HG03354 (cell line): Measurements from ENCODE around the gene GALNT8.

Experiments used
- ATAC-seq: cut with Tn5 transposase; IDR thresholded peaks from one replicate; pipeline ENCODE4 v1.9.1; 2021; ENCODE audit warnings: mild to moderate bottlenecking; ENCODE audit not compliant: unreplicated experiment, poor library complexity, severe bottlenecking

GALNT8 gene

DNA sequence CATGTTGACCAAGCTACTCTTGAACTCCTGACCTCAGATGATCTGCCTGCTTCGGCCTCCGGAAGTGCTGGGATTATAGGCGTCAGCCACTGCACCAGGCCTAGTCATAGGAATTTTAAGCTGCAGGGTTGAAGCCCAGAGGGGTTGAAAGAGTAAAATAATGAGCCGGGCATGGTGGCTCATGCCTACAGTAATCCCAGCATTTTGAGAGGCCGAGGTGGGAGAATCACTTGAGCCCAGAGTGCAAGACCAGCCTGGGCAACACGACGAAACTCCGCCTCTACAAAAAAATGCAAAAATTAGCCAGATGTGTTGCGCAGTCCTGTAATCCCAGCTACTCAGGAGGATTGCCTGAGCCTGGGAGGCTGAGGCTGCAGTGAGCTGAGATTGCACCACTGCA lies 69.6 kb downstream of the GALNT8 start:
- ATAC-seq, result no peak

DNA sequence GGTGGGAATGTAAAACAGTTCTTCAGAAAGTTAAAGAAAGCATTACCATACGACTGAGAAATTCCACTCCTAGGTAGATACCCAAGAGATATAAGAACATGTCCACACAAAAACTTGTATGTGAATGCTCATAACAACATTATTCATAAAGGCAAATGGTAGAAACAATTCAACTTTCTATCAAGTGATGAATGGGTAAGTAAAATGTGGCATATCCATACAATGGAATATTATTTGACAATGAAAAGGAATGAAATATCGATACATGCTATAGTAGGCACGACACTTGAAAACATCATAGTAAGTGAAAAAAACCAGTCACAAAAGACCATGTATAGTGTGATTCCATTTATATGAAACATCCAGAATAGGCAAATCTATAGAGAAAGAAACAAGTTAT lies 71.3 kb downstream of the GALNT8 start:
- ATAC-seq, result no peak

DNA sequence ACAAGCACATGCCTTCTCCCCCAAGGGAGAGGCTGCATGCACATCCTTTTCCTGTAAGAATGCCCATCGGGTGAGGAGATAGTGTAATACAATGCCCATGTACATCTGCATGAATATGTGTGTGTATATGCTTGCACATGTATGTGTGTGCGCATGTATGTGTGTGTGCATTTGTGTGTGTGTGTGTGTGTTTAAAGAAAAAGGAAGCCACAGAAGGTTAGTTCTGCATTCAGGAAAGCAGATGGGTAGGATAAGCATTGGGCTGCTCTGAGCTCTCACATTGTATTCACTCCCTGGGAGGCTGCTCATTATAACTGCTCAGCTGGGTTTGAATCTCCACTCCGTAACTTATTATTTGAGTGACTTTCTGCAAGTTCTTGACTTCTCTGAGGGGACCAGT lies 74.3 kb downstream of the GALNT8 start:
- ATAC-seq, result no peak

DNA sequence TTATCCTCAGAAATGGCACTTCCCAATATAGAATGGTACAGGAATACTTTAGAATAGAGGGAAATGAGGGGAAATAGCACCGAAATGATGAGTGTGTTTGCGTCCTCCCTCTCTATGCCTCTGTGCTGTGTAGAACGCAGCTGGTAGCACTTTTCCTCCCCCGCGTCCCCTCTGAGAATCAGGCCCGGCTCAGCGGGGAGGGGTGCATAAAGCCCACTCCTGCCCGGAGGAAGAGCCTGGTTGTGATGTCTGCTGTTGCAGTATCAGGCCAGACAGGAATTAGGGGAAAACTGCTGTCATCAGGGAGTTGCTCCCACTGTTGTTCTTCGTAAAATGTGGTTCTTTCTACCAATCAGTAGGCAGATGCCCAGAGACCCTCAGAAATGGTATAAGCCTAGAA lies 76.0 kb downstream of the GALNT8 start:
- no peak for ATAC-seq

DNA sequence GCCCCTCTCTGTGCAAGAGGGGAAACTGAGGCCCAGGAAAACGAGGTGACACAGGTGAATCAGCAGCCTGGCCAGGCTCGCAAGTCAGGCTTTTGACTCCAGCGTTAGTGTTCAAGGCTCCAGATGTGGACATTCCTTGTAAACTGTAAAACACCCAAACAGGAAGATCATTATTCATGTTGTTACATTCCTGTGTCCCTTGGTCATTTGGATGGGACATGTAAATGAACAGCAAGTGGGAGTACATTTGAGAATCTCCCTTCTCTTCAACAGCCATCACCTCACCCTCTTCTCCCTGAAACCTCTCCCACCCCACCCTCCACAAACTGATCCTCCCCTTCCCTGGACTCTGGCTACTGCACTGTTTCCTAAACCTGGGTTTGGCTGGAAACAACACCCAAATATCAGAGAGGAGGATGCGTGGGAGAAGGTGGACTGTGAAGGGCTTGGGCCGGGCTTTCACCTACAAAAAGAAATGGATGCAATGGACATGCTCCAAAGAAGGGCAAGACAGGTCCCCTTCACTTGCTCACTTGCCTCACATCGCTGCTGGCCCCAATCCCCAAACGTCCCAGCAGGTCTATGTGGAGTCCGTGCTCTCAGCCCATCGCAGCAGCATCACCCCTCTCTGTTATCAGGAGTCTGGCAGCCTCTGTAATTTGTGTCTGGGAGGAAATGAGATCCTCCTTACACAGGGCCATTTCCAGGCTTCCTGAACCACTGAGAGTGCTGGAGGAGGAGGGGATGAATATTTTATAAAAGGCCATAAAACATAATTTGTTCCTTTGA lies 76.7 kb downstream of the GALNT8 start:
- ATAC-seq, result no peak

DNA sequence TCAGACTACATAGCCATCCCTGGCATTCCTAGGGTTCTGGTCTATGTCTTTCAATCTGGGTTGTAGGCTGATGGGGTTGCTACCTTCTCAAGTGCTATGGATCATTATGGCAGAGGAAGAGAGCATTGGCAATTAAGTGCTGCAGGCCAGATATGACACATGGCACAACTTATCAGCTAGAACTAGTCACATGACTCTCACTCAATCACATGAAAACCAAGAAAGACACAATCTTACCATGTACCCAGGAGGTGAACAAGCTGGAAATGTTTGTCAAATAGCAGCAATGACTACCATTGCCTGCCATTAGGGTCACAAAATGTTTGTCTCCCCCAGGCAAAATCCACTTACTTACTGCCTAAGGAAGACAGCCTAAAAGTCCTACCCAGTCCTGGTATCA lies 80.4 kb downstream of the GALNT8 start:
- no peak for ATAC-seq

DNA sequence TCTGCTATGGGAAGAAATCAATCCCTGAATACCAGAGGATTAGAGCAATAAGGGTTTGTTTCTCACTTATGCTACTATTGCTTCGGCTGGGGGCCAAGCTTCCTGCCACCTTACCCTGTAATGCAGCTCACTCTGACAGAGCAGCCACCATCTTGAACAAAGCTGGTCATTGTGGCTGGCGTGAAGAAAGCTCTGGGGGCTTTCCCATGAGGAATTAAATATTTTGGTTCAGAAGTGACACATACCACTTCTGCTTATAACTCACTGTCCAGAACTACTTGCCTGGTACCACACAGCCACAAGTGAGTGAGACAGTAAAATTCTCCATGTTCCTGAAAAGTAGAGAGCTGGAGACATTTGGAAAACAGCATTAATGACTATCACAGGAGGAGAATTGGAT lies 82.6 kb downstream of the GALNT8 start:
- ATAC-seq, result no peak

DNA sequence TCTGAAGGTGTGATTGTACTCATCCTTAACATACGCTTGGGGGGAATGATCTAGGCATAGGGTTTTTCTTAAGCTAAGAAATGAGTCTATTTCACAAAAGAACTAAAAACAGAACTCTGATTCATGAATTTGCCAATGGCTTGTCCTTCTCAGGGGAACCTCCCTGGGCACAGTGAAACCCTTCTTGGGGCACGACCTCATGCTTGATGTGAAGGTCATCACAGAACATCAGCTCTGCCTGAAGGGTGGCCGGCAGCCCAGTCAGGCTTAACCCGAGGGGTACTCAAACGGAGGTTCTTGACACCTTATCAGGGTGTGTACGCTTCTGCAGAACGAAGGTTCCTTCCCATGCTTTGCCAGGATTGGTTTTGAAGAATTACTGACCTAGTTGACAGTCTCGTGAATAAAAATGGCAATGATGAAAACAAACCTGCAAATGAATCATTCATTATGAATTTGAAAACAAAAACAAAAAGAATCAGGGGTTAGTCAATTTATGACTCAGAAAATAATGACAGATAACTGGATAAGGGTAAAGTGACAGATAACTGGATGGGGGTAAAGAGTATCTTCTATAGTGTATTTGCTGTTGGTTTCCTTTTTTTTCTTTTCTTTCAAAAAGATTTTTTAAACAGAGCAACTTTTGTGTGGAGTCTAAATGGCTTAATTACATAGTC lies 86.4 kb downstream of the GALNT8 start:
- no peak for ATAC-seq

DNA sequence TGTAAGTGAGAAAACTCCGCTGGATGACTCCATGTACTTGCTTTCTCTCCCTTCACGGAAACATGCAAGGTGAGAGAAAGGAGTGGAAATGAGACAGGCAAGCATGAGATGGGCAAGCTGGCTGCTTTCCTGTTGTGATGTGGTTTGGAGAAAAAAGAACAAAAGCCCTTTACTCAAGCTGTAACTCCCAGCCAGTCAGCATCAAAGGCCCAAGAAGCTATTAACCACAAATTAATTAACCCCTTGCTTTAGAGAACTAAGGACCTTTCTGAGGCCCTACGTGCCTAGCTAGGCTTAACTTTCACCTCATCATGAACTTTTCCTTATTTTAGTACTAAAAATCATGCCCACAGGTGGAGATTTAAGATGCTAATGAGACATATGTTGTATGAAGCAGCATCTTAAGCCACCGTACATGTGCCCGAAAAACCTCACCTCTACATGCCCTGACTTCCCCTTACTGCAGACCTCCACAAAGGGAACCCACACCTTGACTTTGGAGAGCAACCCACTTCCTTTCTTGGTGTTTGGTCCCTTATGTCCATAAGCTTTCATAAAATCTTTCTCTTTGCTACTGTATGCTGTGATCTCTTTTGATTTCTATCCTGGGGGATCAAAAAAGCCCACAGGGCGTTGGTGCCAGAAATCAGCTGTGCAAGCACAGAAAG lies 87.0 kb downstream of the GALNT8 start:
- no peak for ATAC-seq

DNA sequence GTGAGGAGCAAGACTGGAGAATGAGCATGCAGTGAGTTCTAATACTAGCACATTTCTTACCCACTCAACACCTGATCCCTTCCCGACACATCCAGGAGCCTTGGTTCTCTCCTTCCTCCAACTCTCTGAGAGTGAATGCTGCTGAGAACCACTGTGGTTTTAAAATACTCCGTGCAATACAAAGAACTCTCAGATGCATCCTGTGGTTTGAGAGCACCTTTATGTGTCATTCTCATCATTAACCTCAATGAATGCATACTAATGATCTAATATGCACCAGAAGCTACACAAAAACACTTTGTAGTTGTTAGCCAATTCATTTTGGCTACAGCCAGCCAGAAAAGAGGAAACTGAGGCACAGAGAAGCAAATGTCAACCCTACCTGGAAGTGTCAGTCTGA lies 87.6 kb downstream of the GALNT8 start:
- ATAC-seq, result no peak

DNA sequence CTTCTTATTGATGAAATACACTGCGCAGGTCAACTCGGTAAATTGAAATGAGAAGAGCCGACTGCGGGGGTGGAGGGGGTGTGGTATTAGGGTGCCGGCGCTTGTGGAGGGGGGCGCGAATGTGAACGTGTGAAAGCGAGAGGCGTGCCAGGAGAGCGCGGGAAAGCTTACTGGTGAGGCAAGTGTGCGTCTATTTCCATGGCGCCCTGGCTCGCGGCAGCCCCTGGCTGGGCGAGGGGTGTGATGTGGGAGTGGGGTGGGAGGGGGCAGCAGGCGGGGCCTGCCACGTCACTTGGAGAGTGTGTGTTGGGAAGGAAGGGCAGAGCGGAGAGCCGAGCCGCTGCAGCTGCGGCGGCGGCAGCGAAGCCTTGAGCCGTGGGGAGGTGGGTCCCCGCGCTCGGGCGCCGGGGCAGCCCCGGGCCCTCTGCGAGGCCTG lies 88.8 kb downstream of the GALNT8 start:
- no peak for ATAC-seq

DNA sequence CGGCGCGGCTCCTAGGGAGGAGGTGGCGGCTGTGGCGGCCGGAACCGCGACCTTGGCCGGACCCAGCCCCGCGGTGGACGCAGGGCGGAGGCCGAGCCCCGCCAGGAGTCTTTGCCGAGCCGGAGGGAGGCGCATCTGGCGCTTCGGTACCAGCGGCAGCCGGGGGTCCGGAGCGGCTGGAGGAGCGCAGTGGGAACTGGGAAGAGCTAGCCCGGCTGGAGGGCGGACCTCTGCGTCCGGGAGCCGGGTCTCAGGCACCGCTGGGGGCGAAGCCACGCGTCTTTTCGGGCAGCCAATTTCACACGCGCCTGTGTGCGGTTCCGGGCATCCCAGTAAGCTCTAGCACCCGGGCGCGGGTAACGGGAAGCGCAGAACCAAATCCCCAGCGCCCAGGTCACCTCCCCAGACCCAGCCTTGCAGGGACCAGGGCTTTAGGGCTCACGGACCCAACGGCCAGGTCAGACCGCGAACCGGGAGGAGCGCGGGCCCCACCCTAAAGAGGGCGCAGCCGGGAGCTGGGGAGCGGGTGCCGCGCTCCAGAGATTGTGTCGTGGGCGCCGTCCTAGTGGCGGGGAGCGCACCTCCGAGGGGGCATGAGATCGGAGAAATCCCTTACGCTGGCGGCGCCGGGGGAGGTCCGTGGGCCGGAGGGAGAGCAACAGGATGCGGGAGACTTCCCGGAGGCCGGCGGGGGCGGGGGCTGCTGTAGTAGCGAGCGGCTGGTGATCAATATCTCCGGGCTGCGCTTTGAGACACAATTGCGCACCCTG lies 89.4 kb downstream of the GALNT8 start:
- ATAC-seq, result no peak

DNA sequence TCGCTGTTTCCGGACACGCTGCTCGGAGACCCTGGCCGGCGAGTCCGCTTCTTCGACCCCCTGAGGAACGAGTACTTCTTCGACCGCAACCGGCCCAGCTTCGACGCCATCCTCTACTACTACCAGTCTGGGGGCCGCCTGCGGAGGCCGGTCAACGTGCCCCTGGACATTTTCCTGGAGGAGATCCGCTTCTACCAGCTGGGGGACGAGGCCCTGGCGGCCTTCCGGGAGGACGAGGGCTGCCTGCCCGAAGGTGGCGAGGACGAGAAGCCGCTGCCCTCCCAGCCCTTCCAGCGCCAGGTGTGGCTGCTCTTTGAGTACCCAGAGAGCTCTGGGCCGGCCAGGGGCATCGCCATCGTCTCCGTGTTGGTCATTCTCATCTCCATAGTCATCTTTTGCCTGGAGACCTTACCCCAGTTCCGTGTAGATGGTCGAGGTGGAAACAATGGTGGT lies 90.0 kb downstream of the GALNT8 start:
- no peak for ATAC-seq

DNA sequence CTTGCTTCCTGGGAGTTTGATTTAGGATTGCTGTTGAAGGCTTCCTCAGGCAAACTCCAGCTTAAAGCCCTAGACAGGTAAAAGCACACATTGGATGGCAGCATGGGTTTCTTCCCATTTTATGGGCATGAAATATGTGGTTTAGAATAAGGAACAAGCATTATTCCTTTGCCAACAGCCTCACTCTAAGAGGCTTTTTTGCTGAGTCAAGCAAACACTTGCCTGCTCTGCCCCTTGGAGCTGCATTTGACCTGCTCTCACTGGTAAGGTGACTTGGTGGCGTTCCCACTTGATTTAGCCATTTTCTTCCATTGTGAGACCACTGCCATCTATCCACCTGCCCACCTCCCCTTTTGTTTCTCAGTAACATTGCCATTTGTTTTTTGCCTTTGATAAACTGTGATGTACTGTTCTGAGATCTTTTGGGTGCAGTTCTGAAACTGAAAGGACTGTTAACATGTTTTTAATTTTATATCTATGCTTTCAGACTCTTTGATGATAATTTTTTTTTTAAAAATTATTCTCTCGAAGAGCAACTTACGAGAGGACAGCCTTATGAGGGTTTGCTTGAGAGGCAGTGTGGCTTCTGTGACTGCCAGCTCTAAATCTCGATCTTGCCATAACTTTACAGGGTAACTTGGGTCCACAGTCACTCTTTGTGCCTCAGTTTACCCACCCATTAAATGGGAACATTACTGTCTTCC lies 92.6 kb downstream of the GALNT8 start:
- ATAC-seq, result no peak

DNA sequence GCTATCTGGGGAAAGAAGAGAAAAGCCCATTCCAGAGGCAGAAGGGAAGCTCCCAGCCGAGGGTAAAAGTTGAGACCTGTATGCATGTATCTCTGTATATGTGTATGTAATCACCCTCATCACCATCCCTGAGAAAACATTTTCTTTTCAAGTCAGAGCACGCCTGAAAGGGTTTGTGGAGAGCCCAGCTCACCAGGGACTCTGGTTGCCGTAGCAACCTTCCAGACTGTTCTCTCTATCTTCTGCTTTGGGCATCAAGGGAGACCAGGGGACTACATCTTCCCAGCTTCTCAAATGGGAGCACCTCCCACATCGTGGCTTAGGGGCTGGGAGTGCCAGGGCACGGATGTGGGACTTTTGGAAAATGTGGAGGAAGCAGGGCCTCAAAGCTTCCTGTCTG lies 93.5 kb downstream of the GALNT8 start:
- no peak for ATAC-seq

DNA sequence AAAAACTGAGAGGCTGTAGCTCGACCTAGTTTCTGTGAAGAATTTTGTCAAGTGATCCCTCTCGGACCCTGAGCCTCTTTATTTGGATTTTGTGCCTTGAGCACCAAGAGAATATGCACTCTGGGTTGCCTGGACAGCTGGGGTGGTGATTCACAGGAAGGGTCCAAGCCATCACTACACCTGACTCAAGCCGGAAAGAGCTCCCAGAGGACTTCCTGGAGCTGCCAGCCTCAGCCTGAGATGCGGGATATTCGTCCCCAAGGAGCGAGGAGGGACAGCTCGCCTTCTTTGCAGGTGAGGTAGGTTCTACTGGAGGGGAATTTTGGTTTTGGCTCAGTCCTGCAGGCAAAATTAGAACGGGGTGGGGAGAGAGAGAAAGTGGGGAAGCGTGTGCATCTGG lies 94.3 kb downstream of the GALNT8 start:
- no peak for ATAC-seq

DNA sequence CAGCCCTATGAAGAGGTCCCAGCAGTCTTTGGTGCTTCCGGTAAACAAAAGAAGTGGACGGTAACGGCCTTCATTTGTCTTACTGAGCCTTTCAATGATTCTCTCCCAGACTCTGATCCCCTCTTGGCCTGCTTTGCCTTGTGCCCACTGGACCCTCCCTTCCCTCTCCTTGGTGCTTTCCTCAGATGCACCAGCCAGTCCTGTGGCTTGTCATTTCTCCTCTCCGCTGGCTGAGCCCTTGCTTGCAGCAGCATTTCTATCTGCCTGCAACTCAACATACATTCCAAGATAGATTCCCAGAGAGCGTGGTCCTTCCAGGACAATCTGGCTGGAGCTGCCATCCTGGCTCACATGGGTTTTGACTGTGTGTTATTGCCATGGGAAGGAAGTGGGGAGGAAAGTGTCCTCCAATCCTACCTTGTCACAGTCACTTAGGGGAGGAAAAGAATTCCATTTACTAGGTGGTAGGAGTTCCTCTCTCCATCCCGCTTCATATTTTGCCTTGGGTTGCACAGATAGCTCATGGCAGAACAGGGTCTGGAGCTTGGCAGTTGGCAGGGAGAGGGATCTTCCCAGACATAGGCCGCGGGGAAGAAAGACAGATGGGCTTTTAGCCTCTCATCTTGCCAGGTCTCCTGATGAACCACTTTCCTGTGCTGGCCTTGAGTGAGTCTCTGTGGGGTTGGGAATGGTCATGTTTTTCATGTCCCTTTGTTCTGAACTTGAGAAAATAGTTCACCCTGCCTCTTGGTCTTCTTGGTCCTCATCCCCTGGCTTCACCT lies 96.7 kb downstream of the GALNT8 start:
- no peak for ATAC-seq

DNA sequence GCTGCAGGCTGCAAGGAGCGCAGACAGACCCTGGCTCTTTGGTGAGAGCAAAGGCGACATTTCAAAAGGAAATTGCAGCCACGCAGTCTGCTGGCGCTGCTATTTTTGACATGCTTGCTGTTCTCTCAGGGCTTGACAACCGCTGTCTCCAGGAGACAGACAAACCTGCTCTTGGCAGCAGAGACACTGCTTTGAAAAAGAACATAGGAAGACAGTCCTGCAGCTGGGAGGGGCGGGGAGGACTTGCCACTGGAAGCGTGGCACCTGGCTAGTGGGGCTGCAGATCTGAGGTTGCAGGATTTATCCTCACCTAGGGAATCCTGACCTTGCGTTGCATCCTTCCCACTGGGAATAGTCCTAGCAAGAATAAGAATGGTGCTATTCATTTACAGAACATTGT lies 97.7 kb downstream of the GALNT8 start:
- no peak for ATAC-seq

DNA sequence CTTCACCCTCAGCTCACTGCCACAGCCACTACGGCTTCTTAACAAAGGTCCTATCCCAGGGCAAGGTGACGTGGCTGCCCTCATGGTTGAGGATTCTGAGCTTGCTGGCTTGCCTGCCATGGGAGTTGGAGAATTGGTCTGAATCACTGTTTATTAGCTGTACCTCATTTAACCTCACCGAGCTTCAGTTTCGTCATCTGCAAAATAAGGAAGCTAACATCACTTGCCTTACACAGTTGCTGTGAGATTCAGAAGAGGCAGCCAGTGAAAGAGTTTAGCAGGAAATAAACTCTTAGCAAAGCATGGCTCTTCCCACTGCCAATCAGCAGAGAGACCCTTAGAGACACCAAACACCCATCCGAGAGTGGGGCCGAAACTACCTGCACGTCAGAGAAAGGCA lies 99.5 kb downstream of the GALNT8 start:
- peak; percentile 64 for ATAC-seq
